HG02938 (cell line): ENCODE results near the gene ACSL6.
A peak's percentile ranks its signal among the peaks of the same experiment; 100 is the strongest.

Source experiments
- ATAC-seq: cut with Tn5 transposase; IDR thresholded peaks from one replicate; pipeline ENCODE4 v1.9.1; 2021; ENCODE audit warnings: mild to moderate bottlenecking, moderate library complexity; ENCODE audit not compliant: unreplicated experiment

Gene ACSL6

DNA sequence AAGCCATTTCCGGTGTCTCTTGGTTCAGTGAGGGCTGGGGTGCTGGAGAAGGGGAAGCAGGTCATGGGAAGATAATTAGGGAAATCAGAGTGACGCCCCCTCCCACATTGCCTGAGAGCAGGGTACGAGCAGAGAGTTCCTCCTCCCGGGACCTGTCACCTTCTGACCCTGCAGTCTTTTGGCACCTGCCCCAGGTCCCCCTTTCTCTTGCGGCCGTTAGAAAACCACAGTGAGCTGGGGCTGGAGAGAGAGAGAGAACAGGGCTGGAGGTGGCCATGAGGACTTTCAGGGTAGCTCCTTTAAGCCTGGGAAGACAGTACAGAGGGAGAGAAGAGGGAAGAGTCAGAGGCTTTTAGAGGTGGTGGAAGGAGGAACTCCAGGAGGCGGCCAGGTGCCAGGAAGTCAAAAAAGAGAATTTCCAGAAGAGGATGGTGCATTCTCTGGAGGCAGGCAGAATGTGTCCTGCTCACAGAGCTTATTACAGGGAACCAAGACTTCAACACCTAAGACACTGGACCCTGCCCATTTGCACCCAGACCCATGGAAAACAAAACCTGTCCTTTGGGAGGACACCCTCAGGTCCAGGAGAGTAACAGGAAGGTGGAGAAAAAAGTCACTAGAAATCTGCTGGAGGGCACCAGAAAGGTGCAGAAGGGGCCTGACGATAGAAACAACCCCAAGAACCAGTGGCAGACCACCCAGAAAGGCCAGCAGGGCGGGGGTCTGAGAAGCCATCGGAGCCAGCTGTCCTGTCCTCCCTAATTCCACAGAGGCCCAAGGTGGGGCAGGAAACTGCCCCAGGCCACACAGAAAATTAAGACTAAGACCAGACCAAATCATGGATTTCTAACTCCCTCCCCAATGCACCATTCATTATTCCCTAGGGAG, 6.5 kb upstream of the ACSL6 start:
- ATAC-seq = no peak

DNA sequence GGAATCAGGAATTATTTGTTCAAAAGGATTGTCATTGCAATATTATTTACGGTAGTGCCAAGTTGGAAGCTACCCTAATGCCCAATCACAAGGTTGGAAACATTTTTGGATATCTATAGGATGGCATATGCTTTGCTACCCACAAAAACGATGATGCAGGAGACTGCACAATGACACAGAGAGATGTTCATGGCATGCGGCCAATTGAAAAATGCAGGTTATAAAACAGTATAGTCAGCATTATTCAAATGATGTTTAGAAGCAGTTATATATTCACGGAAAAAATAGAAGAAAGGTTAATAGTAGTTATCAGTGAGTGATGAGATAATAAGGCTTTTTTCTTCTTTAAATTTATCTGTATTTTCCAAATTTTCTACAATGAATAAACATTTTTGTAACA, 5.9 kb upstream of the ACSL6 start:
- ATAC-seq = no peak

GRCh38 chr5:132016721-132017250, 5.3 kb upstream of the ACSL6 start:
- no peak for ATAC-seq

GRCh38 chr5:132013711-132014110, 2.3 kb upstream of the ACSL6 start:
- ATAC-seq = no peak

DNA sequence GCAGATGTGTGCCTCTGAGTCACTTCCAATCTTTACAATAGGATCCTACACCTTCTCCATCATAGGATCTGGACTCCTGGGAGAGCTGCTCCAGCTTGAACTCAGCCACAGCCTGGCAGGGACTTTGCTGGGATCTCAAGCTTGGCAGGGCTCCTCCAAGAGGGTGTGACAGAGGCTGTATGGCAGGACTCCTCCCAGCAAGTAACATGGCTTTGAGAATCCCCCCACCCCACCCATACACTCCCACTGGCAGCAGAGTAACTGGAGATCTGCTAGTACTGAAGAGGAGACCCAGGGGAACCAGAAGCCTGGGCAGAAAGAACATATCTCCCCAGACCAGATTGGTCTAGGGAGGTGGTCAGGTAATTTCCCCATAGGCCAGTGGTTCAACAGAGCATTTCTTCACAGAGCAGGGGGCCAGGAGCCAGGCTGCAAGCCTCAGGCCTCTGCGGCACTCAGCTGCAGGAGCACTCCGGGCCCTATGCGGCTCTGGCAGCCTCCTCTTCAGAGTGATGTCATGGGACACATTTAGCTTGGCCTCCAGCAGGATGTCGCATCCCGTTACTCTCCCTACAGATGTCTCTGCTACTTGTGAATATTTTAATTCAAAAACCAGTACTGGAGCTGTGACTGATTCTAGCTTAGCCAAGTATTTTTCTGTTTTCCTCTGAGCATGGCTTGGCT, 1.7 kb upstream of the ACSL6 start:
- no peak for ATAC-seq

DNA sequence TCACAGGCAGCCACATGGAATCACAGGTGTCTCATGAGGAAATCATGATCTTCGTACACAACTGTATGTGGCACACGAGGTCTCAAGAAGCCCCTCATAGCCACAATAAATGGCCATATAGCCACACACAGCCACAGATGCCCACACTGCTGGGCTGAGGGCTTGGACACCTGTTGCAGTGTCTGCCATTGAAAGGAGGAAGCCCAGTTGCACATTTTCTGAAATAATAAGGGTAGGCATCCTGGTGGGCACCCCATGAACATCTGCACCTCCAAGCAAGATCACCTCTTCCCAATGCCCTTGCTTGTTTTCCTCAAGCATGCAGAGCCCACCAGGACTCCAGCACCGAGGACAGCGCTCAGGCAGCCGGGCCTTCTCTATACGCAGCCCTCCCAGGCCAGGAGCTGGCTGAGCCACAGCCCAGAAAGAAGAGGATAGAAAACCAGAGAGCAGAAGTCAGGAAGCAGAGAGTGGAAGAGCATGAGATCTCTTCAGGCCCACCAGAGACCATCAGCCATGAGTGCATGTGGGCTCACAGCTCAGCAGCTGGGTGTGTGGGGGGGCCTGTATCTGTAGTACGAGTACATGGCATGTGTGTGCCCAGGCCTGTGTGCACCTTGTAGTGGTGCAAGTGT, 1.0 kb upstream of the ACSL6 start:
- no peak for ATAC-seq

DNA sequence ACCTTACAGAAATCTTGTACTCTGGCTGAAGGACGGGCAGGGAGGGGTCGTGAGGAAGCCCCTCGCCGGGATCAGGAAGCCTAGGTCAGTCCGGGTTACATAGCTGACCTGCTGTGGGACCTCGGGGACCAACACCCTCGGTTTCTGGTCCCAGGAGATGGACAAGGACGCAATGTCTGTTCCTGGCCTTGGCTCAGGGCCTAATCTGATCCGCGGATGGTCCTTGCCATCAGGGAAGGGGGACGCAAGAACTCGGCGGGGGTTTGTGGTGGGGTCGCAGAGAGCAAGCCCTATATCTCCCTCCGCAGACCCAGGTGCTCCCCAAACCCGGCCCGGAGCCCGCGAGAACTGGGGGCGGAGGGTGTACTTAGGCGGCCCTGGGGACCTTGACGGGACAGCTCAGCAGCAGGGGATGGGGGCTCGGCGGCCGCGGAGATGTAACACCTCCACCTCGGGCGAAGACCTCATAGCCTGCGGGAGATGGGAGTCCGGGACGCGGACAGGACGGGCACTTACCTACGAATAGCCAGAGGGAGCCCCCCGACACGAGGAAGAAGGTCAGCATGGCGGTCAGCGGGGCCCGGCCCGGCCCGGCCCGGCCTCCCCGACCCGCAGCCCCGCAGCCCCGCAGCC, 353 bp downstream of the ACSL6 start:
- no peak for ATAC-seq

- no peak for ATAC-seq
These were observed 841 bp downstream of the ACSL6 start for GRCh38 chr5:132010645-132010988.

DNA sequence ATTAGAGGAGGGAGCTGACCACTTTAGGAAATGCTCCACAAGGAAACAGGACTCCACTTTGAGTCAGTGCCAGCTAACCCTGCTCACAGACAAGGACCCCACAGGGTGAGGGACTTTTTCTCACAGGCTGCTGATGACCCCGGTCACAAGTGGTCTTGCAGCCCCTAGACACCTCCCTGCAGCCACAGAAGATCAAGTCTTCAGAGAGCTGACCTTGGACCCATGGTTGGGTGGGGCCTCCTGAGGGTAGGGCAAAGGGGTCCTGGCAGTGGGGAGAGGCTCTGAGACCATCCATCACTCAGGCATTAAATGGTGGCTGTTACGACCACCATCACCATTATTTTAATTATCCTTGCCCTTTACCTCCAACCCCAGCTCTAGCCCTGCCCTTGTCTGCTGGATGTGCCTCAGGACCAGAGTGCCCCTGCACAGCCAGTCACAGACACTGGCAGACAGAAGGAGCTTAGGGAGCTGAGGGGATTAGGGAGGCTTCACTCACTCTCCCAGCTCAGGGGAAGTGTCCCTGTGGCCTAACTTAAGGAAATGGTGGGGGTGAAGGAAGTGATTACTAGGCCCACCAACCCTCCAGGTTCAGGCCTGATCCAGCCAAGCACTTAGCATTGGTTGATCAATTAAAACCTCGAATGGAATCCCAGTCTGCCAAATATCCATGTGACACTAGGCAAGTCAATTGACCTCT, 1.6 kb downstream of the ACSL6 start:
- ATAC-seq = no peak

DNA sequence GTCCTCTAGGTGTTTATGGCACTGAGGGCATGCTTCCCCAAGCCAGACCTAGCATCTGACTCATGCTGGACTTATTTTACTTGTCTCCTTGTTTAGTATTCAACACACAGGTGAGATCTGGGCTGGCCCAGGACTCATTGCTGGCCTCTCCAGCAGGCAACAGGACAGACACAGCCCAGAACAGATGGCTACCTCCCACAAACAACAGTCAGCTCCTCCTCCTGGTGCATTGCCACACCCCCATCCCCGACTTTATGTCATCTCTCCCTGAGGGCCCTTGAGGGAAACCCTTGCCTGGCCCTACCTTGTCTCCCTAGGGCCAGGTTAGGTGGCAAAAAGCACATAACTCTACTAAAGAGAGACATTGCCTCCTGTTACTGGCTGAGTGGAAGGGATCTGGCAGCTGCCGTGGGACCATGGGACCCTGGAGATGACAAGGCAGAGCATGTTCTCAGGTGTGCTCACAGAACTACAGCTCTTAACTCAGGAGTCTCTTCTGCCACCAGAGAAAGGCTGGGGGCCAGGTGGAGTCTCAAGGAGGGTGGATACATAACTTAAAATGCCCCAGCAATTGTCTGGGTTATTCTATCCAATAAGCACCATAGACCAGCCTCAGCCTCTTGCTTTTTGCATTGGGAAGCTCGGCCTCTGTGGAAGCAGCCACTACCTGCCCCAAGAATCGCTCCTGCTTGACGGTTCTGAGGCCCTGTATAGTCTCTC, 2.3 kb downstream of the ACSL6 start:
- ATAC-seq = no peak

DNA sequence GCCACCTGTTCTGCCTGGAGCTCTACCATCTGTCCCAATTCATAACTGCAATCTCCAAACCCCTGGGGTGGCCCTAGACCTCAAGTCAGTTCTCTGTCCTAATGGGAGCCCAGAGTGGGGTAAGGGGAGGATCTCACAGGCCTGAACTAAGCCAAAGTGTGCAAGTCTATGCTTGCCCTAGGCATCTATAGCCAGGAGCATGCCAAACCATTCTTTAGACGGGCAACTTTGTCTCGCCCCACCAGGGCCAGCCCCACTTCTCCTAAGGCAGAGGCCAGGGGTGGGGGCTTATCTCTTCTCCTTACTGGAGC, 3.3 kb downstream of the ACSL6 start:
- ATAC-seq = peak; percentile 19

- peak; percentile 79 for ATAC-seq
These were observed 3.9 kb downstream of the ACSL6 start for GRCh38 chr5:132007399-132008162.

- no peak for ATAC-seq
These were observed 4.9 kb downstream of the ACSL6 start for GRCh38 chr5:132006331-132007120.

GRCh38 chr5:132005591-132005990, 5.9 kb downstream of the ACSL6 start:
- no peak for ATAC-seq

GRCh38 chr5:132003982-132004381, 7.5 kb downstream of the ACSL6 start:
- no peak for ATAC-seq

DNA sequence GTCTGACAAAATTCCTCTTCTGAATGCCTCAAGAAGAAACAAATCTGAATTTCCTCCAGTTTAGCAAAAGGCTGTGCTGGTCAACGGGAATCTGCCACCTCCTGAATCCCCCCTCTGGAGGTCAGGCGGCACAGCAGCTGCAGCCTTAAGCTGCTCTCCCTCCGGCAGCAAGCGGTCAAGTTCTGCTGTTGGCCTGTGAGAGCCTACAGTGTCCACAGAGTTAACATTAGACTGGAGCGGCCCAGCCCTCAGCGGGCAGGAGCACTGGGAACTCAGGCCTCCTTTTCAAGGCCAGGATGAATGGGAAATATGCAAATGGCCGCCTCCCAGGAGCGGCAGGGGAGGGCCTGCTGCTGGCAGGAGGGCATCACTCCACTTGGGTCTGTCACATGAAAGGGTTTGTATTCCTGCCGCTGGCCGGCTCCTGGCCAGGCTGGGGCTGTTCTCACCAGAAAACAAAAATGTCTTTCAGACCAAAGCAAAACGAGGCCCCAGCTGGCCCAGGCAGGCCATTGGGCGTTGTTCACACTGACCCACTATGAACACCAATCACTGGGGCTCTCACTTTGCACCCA, 8.2 kb downstream of the ACSL6 start:
- no peak for ATAC-seq

- no peak for ATAC-seq
These were observed 8.7 kb downstream of the ACSL6 start for GRCh38 chr5:132002757-132003156.
